AG04449 (cell line): ENCODE data around the gene DEK.

ENCODE experiments used
- CTCF ChIA-PET: fragments of 350-600 bp; formaldehyde crosslinking; extraction: SDS; loops from one replicate; lab custom pipeline; 2021; ENCODE audit warnings: antibody characterized with exemption; lab: Yijun Ruan, JAX
- POLR2A ChIA-PET: fragments of 400-600, 350-600 bp; formaldehyde crosslinking; extraction: SDS; loops from one replicate; lab custom pipeline; 2020; ENCODE audit warnings: antibody characterized with exemption, inconsistent platforms; lab: Yijun Ruan, JAX
- DNase-seq: peaks from one replicate; pipeline ENCODE4 v3.0.0-alpha.2; 2010; ENCODE audit warnings: low read depth, low spot score
- H3K4me3 ChIP-seq: 2 replicates; pipeline ENCODE4 v1.5.1; 2011; ENCODE audit warnings: low read depth, mild to moderate bottlenecking, control low read depth, low read length
- CTCF ChIP-seq: IDR thresholded peaks from one replicate; pipeline ENCODE4 v1.5.1; 2011; ENCODE audit warnings: mild to moderate bottlenecking, moderate library complexity, low read length, control low read depth, inconsistent platforms; ENCODE audit not compliant: insufficient read depth; ENCODE audit errors: missing control alignments

Gene DEK

GRCh38 chr6:18263418-18264218 lies 712 bp downstream of the DEK start:
- no peak for DNase-seq
- peak overlapping the region; percentile 93 for H3K4me3 ChIP-seq
- TF ChIP-seq CTCF = no peak
- CTCF ChIA-PET = interaction anchor here (0.8 to 1.9 kb wide), 4 partner anchors 16 to 265 kb away, joined by 3 to 9 read pairs (median 4); no protein-coding TSS in a partner anchor
- POLR2A ChIA-PET = interaction anchor here (1.1 to 1.2 kb wide), 2 partner anchors 8 to 22 kb away, joined by 3 to 4 read pairs; no protein-coding TSS in a partner anchor

GRCh38 chr6:18262702-18263417 lies 1.5 kb downstream of the DEK start:
- no peak for DNase-seq
- POLR2A ChIA-PET = no interaction called here
- H3K4me3 ChIP-seq = peak overlapping the region; percentile 93
- no peak for TF ChIP-seq CTCF
- CTCF ChIA-PET = interaction anchor here (0.8 to 1.1 kb wide), 4 partner anchors 43 to 266 kb away, joined by 3 to 4 read pairs (median 3); no protein-coding TSS in a partner anchor

- CTCF ChIA-PET = interaction anchor here (0.7 to 0.9 kb wide), 3 partner anchors 13 to 242 kb away, joined by 3 read pairs; no protein-coding TSS in a partner anchor
- no peak for DNase-seq
- TF ChIP-seq CTCF = no peak
These were observed 2.5 kb downstream of the DEK start for GRCh38 chr6:18261877-18262276.

GRCh38 chr6:18260448-18261106 lies 3.8 kb downstream of the DEK start:
- POLR2A ChIA-PET = interaction anchor here (0.7 kb wide), 1 partner anchor 289 kb away, joined by 3 read pairs; no protein-coding TSS in a partner anchor
- TF ChIP-seq CTCF = no peak
- CTCF ChIA-PET = interaction anchor here (2.5 kb wide), 1 partner anchor 243 kb away, joined by 6 read pairs; no protein-coding TSS in a partner anchor
- no peak for DNase-seq
- no peak overlapping the region; the same call in 1 of the 2 replicates for H3K4me3 ChIP-seq

More at GRCh38 chr6:18261877-18262276, 2.5 kb downstream of the DEK start:
- peak overlapping the region; percentile 18; the same call in 1 of the 2 replicates for H3K4me3 ChIP-seq
- POLR2A ChIA-PET = no interaction called here

GRCh38 chr6:18259675-18260447 lies 4.5 kb downstream of the DEK start:
- no peak for TF ChIP-seq CTCF
- DNase-seq = no peak
- POLR2A ChIA-PET = no interaction called here
- H3K4me3 ChIP-seq = no peak overlapping the region
- CTCF ChIA-PET = interaction anchor here (2.5 kb wide), 1 partner anchor 244 kb away, joined by 6 read pairs; no protein-coding TSS in a partner anchor
